ENCODE measurements around the gene SERPINA9. TPM values are rescaled to one million over a fixed set of nuclear protein-coding genes. Genes with fewer than 3 reads are reported as not detected.

Gene SERPINA9, protein sequence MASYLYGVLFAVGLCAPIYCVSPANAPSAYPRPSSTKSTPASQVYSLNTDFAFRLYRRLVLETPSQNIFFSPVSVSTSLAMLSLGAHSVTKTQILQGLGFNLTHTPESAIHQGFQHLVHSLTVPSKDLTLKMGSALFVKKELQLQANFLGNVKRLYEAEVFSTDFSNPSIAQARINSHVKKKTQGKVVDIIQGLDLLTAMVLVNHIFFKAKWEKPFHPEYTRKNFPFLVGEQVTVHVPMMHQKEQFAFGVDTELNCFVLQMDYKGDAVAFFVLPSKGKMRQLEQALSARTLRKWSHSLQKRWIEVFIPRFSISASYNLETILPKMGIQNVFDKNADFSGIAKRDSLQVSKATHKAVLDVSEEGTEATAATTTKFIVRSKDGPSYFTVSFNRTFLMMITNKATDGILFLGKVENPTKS
- total RNA-seq = not detected in 2 replicates

DNA sequence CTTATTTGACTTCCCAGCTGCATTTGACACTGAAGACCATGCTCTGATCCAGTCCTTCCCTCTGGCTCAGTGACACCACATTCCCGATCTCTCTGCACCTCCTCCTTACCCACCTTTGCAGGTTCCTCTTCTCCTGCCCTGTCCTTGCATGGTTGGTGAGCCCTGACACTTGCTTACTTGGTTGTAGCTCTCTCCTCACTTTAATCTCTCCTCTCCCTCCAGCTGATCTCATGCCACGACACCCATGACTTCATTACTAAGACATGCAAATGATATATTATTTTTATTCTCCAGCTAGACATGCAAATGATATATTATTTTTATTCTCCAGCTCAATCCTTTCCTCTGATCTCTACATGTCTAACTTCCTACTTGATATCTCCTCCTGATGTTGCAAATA is at the start of gene SERPINA9:
Gene SERPINA9, minus strand, starts transcription at position 175 of the 400 bp plus-strand sequence. CDS start 6,357 bp downstream, outside the sequence.

DNA sequence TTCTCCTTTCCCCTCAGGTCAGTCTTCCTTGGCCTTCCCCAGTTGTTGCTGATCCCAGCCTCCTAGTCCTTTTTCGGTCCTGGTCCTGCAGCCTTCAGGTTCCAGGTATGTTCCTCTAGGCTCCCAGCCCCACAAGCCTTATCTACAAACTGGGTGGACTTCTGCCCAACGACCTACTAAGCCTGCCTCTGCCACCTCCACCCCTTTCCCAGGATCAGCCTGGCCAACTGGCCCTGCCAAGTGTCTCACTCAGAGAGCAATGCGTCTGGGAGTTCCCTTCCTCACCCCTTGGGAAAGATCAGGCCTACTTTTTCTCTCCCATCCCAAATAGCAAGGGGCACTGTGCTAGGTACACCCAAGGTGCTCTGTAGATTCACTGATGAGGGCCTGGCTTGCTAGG is 33.4 kb upstream of the SERPINA9 start, which contains the start of gene SERPINA12:
Gene SERPINA12, minus strand, starts transcription at position 114 of the 400 bp plus-strand sequence. CDS start 11,072 bp downstream, outside the sequence.

Other genes with a start within 250 kb of the SERPINA9 start
- not detected in 2 replicates for gene SERPINA10, start 182.9 kb downstream of the SERPINA9 start, total RNA-seq
- gene SERPINA6, start 152.9 kb downstream of the SERPINA9 start, total RNA-seq = 0.13 TPM in 1 of 2 replicates, not detected in the other
- not detected in 2 replicates for gene SERPINA2, start 109.5 kb downstream of the SERPINA9 start, total RNA-seq
- gene SERPINA1, start 87.6 kb downstream of the SERPINA9 start, total RNA-seq = 0.24 and 5.3 TPM in 2 replicates
- gene SERPINA11, start 23.4 kb downstream of the SERPINA9 start, total RNA-seq = not detected in 2 replicates
- not detected in 2 replicates for gene SERPINA12, start 33.3 kb upstream of the SERPINA9 start, total RNA-seq
- not detected in 2 replicates for gene SERPINA4, start 85.2 kb upstream of the SERPINA9 start, total RNA-seq
- 0.24 and 0.91 TPM in 2 replicates for gene SERPINA5, start 105.2 kb upstream of the SERPINA9 start, total RNA-seq
- gene SERPINA3, start 136.2 kb upstream of the SERPINA9 start, total RNA-seq = 29.4 and 66.7 TPM in 2 replicates